Activated CD4-positive, alpha-beta T cell treated with anti-CD3 and anti-CD28 coated beads, Interleukin-2, Interleukin-6, amounts not matched to agents 100 ng/mL and 50 ng/mL, durations not matched to agents 16 hours and 8 hours (primary cell): ENCODE data around the gene PWP2.
"Not testable (repeated sequence)": the region's sequence is repeated elsewhere in the genome, so short reads cannot be mapped to it uniquely, and the experiment has no call there.

Source experiments
- DNase-seq: peaks from one replicate; pipeline ENCODE4 v3.0.0-alpha.2; 2020

Gene PWP2

GRCh38 chr21:44167527-44167926 lies 60.3 kb downstream of the PWP2 start:
- DNase-seq, result not testable (repeated sequence)

- DNase-seq, result not testable (repeated sequence)
Measured at GRCh38 chr21:44170326-44170725, 63.1 kb downstream of the PWP2 start.

GRCh38 chr21:44170863-44171262 lies 63.7 kb downstream of the PWP2 start:
- DNase-seq, result not testable (repeated sequence)

GRCh38 chr21:44171962-44172572 lies 64.9 kb downstream of the PWP2 start:
- DNase-seq, result not testable (repeated sequence)

- not testable (repeated sequence) for DNase-seq
Measured at GRCh38 chr21:44172741-44173140, 65.5 kb downstream of the PWP2 start.

GRCh38 chr21:44175189-44175588 lies 68.0 kb downstream of the PWP2 start:
- DNase-seq, result not testable (repeated sequence)

- DNase-seq, result not testable (repeated sequence)
Measured at GRCh38 chr21:44176127-44176526, 68.9 kb downstream of the PWP2 start.
